Choroid plexus epithelial cell (primary cell): ENCODE data around the gene PANX1.
A peak's percentile ranks its signal among the peaks of the same experiment; 100 is the strongest.

Experiments
- DNase-seq: peaks from one replicate; pipeline ENCODE4 v3.0.0-alpha.2; 2010; ENCODE audit warnings: low read depth
- H3K4me3 ChIP-seq: 2 replicates; pipeline ENCODE4 v1.5.1; 2011; ENCODE audit warnings: low read depth, mild to moderate bottlenecking, control low read depth, low read length, moderate library complexity
- CTCF ChIP-seq: conservative IDR thresholded peaks from 2 replicates; pipeline ENCODE4 v1.5.1; 2011; ENCODE audit warnings: low read depth, mild to moderate bottlenecking, control low read depth, inconsistent platforms, low read length, moderate library complexity

The PANX1 gene

GRCh38 chr11:94142308-94143281 lies 14.0 kb downstream of the PANX1 start:
- DNase-seq, result peak; percentile 46
- no peak overlapping the region for H3K4me3 ChIP-seq
- TF ChIP-seq CTCF, result no peak

GRCh38 chr11:94144216-94144615 lies 15.6 kb downstream of the PANX1 start:
- TF ChIP-seq CTCF, result no peak
- H3K4me3 ChIP-seq, result no peak overlapping the region

GRCh38 chr11:94144664-94145063 lies 16.0 kb downstream of the PANX1 start:
- DNase-seq, result no peak
- no peak for TF ChIP-seq CTCF
- no peak overlapping the region for H3K4me3 ChIP-seq

More at GRCh38 chr11:94144216-94144615, 15.6 kb downstream of the PANX1 start:
- DNase-seq, result no peak

GRCh38 chr11:94145431-94145830 lies 16.8 kb downstream of the PANX1 start:
- peak; percentile 38 for DNase-seq
- no peak overlapping the region for H3K4me3 ChIP-seq
- no peak for TF ChIP-seq CTCF

DNA sequence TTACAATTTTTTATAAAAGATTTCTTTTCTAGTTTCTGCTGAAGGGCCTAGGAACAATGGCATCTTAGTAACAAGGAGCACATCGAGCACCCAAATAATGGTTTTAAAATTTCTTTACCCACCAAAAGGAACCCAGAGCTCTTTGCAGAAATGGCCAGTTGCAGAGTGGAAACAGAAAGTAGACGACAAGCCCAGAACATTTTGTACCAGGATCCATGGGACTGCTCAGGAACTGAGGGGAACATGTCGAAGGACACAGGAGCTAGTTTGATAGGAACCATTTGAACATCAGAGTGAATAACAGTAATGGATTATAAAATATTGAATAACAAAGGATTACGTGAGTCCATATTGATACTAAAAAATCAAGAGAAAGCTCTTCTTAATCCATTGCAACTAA lies 17.3 kb downstream of the PANX1 start:
- no peak for TF ChIP-seq CTCF
- DNase-seq, result no peak
- H3K4me3 ChIP-seq, result no peak overlapping the region

DNA sequence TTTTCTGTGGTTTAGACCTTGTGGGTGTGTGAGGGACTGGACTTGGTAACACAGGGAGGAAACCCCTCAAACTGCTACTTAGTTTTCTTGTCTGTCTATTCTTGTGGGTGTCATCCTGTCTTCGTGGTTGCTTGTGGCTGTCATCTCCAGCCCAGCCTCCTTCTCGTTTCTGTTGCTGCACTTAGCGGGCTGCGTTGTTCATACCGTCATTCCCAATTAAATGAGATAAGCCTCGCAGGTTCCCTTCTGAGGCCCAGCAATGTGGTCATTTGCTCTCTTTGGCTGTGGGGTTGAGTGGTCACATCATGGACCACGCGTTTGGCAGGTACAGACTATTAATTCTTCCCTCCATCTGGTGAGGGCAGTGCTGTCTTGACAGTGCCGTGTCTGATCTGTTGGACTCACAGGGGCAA lies 18.8 kb downstream of the PANX1 start:
- no peak for TF ChIP-seq CTCF
- no peak overlapping the region for H3K4me3 ChIP-seq
- no peak for DNase-seq

DNA sequence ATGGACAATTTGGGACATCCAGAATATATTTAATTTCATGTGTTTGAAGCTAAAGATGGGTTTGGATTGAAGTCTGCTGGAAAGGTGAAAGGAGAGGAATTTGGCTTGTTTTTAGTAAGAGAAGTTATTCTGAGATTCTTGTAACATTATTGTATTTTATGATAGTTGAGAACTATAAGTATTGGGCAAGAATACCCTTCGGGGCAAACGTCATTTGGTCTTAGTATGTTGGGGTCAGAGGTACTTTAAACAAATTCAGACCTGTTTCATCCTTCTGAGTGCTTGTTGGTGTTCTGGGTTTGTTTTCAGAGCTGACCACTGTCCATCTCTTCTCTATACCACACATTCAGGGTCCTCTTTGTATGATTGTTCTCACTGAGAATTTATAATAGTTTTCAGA lies 19.5 kb downstream of the PANX1 start:
- no peak for DNase-seq
- TF ChIP-seq CTCF, result no peak
- no peak overlapping the region for H3K4me3 ChIP-seq
